Right hindlimb (tissue), 1 donor: Measurements from ENCODE around the gene DMGDH.

Source experiments
- DNase-seq: peaks from one replicate; pipeline ENCODE4 v3.0.0-alpha.2; 2018

Gene DMGDH

DNA sequence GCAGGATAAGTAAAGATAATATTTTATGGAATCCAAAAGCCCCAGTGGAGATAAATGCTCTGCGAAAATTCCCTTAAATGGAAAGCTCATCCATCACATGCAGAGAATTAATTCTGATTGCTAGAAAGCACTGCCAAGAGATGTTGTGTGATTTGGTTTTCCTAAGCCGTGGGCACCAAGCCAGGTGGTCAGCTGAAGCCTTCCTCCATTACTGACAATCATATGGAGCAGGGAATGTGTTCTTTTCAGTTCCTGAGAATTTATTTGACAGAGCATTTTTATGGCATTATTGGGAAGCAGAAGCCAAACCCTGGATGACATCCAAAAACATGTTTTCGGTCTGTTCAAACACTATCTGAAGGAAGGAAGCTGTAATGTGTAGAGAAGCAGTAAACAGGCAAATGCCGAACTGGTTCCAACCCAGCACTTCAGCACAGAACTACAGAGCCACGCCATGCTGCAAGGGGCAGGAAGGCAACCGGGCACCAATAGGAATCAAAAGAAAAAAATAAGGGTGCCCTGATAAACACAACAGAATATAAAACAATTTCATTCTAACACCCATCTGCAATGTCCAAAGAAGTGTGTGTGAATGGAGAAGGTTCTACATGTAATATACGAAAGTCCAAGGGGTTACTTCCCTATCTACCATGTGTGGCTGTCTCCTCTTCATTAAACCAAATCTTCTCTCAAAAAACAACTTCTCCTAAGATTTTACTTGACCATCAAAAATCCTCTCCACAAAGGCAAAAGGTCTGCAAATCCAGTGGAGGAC is 96.6 kb downstream of the DMGDH start:
- DNase-seq: peak; percentile 82

DNA sequence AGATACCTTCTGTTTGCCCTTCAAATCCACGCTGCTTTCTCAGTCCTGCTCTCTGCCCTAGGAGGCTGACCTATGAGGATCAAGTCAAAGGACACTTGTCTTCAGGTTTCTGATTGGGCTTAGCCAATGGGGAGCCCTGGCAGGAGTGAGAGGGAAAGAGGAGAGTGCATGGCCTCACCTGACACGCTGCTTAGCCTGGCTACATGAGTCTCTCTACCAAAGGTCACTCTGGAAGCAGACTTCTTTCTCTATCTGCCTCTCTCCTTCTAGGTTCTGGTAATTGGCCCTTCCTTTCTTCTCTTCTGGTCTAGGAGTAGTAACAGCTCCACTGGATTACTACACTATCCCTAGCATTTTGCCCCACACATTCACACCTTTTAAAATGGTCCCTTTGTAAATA is 97.5 kb downstream of the DMGDH start:
- no peak for DNase-seq

- DNase-seq: no peak
Observed at GRCh38 chr5:78968781-78969180, 100.7 kb downstream of the DMGDH start.

GRCh38 chr5:78964889-78965288 is 104.6 kb downstream of the DMGDH start:
- DNase-seq: no peak

GRCh38 chr5:78961743-78962142 is 107.7 kb downstream of the DMGDH start:
- DNase-seq: no peak

DNA sequence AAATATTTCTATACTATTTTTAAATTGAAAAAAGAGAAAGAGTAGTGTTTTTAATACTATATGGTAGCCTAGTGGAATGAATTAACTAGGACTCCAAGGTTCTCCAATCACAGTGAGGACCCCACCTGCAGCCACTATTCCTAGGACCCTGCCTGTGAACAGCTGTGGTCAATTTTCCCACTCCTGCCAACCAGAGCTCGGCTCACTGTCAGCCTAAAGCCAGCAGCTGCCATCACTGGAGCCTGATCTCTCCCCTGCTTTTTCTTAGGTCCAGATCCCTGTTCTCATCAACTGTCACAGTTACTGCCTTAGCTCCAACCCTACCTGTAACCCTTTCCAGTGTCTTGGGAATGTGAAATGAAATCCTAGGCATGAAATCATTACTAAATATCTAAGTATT is 109.7 kb downstream of the DMGDH start:
- peak; percentile 41 for DNase-seq

- no peak for DNase-seq
Observed at GRCh38 chr5:78958672-78959445, 110.6 kb downstream of the DMGDH start.

- no peak for DNase-seq
Observed at GRCh38 chr5:78956901-78957300, 112.6 kb downstream of the DMGDH start.

DNA sequence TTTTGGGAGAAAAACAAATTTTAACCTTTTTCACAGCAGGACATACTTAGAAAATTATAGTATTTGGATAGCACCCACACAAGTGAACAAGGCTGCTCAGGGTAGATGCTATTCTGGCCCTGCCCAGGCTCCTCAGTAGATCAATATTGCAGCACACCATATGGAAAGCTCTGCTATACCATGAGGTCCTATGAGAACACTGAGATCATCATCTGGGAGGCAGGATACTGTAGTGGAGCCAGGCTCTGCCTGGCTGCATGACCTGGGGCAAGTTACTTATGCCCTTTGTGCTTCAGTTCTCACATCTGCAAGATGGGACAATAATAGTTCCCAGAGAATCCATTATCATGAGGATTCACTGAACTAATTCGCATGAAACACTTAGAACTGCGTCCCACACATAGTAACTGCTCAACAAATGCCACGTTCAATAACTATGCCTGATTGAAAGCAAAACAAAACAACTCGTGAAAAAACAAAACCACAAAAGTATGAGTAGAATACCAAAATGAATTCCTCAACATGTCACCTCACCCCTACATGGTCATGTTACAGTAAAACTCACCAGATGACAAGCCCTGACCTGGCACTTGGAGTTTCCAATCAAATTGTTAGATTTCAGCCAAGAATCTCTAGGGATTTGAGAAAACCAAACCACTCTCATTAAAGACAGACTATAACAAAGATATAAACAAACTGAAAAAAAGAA is 116.2 kb downstream of the DMGDH start:
- no peak for DNase-seq
